ENCODE measurements around the gene OGFOD2. TPM values are rescaled to one million over a fixed set of nuclear protein-coding genes. Genes with fewer than 3 reads are reported as not detected.

OGFOD2 gene
- total and polyA plus RNA-seq, 4 donors = 8.0 to 18.6 (median 12.3) TPM

- H3K9ac ChIP-seq (ENCODE audit: low read depth in 1 of 2, low read length in 2 of 2) = no peak overlapping the region
- H3K4me3 ChIP-seq (ENCODE audit: low read depth in 1 of 3, low read length in 3 of 3) = no peak overlapping the region
- WGBS = 94% methylated on average over 21 of the region's 21 CpGs
- peaks cover 7 to 48% (median 29%) of the 10 kb centered on the region in 4 donors for H3K4me1 ChIP-seq (ENCODE audit: control insufficient read depth in 4 of 4, insufficient read depth in 4 of 4, low read length in 3 of 4)
- no peaks in the 10 kb centered on the region for H3K9me3 ChIP-seq (ENCODE audit: control insufficient read depth in 4 of 4, low read length in 3 of 4)
- H3K27ac ChIP-seq (ENCODE audit: low read depth in 1 of 2, low read length in 2 of 2) = no peak overlapping the region
- TF ChIP-seq MAX (IDR thresholded peaks at IDR 0.05) (no peak), SP1 (IDR thresholded peaks at IDR 0.05) (no peak), JUND (IDR thresholded peaks at IDR 0.05) (no peak), FOXA1 (IDR thresholded peaks at IDR 0.05) (no peak), TAF1 (conservative IDR thresholded peaks at IDR 0.05) (no peak), FOXA2 (IDR thresholded peaks at IDR 0.05) (no peak), EGR1 (IDR thresholded peaks at IDR 0.05; ENCODE audit: low read depth in 2 of 2) (no peak), RAD21 (IDR thresholded peaks at IDR 0.05) (no peak), GABPA (IDR thresholded peaks at IDR 0.05 in 1 of 2, conservative IDR thresholded peaks at IDR 0.05 in 1 of 2) (no peak), HNF4A (conservative IDR thresholded peaks at IDR 0.05) (no peak), REST (IDR thresholded peaks at IDR 0.05) (no peak), YY1 (IDR thresholded peaks at IDR 0.05) (no peak), RXRA (IDR thresholded peaks at IDR 0.05) (no peak), HNF4G (IDR thresholded peaks at IDR 0.05) (no peak), NR2F2 (IDR thresholded peaks at IDR 0.05) (no peak)
- TF ChIP-seq, protein P1, sequence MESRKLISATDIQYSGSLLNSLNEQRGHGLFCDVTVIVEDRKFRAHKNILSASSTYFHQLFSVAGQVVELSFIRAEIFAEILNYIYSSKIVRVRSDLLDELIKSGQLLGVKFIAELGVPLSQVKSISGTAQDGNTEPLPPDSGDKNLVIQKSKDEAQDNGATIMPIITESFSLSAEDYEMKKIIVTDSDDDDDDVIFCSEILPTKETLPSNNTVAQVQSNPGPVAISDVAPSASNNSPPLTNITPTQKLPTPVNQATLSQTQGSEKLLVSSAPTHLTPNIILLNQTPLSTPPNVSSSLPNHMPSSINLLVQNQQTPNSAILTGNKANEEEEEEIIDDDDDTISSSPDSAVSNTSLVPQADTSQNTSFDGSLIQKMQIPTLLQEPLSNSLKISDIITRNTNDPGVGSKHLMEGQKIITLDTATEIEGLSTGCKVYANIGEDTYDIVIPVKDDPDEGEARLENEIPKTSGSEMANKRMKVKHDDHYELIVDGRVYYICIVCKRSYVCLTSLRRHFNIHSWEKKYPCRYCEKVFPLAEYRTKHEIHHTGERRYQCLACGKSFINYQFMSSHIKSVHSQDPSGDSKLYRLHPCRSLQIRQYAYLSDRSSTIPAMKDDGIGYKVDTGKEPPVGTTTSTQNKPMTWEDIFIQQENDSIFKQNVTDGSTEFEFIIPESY (IDR thresholded peaks at IDR 0.05) = no peak
- TF ChIP-seq, protein P2, sequence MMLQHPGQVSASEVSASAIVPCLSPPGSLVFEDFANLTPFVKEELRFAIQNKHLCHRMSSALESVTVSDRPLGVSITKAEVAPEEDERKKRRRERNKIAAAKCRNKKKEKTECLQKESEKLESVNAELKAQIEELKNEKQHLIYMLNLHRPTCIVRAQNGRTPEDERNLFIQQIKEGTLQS (IDR thresholded peaks at IDR 0.05) = no peak
- TF ChIP-seq, protein P3, sequence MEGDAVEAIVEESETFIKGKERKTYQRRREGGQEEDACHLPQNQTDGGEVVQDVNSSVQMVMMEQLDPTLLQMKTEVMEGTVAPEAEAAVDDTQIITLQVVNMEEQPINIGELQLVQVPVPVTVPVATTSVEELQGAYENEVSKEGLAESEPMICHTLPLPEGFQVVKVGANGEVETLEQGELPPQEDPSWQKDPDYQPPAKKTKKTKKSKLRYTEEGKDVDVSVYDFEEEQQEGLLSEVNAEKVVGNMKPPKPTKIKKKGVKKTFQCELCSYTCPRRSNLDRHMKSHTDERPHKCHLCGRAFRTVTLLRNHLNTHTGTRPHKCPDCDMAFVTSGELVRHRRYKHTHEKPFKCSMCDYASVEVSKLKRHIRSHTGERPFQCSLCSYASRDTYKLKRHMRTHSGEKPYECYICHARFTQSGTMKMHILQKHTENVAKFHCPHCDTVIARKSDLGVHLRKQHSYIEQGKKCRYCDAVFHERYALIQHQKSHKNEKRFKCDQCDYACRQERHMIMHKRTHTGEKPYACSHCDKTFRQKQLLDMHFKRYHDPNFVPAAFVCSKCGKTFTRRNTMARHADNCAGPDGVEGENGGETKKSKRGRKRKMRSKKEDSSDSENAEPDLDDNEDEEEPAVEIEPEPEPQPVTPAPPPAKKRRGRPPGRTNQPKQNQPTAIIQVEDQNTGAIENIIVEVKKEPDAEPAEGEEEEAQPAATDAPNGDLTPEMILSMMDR (IDR thresholded peaks at IDR 0.05; ENCODE audit: low read depth, low read length, missing input control) = no peak
- peaks cover 11 to 44% (median 21%) of the 10 kb centered on the region in 4 donors for H3K36me3 ChIP-seq (ENCODE audit: control insufficient read depth in 4 of 4, insufficient read depth in 3 of 4, low read depth in 1 of 4, low read length in 3 of 4)
- DNase-seq (ENCODE audit: low spot score) = no peak
- H3K27me3 ChIP-seq (ENCODE audit: control insufficient read depth in 4 of 4, insufficient read depth in 4 of 4, low read length in 3 of 4) = no peaks in the 10 kb centered on the region
Observed at GRCh38 chr12:122988612-122989212, 13.7 kb downstream of the OGFOD2 start.

Data from liver (tissue), 9 donors.